Measurements from ENCODE around the gene NACAD. TPM values are rescaled to one million over a fixed set of nuclear protein-coding genes. Genes with fewer than 3 reads are reported as not detected.

The NACAD gene
- total and polyA plus RNA-seq, 2 experiments from 2014 or later = 1.4 to 3.9 TPM

- TF ChIP-seq CTCF (IDR thresholded peaks at IDR 0.05; ENCODE audit: poor library complexity) (no peak), EZH2 (IDR thresholded peaks at IDR 0.05; ENCODE audit: borderline replicate concordance) (no peak), EZH2phosphoT487 (IDR thresholded peaks at IDR 0.05; ENCODE audit: low read depth, severe bottlenecking, unreplicated experiment) (no peak)
- H3K79me2 ChIP-seq = no peaks in the 10 kb centered on the region
- DNase-seq (ENCODE audit: low spot score) = no peak
- no peaks in the 10 kb centered on the region for H3K9me2 ChIP-seq (replicated peaks; ENCODE audit: insufficient read depth)
- H3K4me1 ChIP-seq (ENCODE audit: insufficient read depth) = no peaks in the 10 kb centered on the region
- no peak overlapping the region for H3K4me2 ChIP-seq
- H4K20me1 ChIP-seq (ENCODE audit: insufficient read depth, poor library complexity, severe bottlenecking) = no peaks in the 10 kb centered on the region
- WGBS (ENCODE audit: low lambda C conversion rate, missing lambda C conversion rate) = 81% methylated on average over 15 of the region's 15 CpGs
- H3K27me3 ChIP-seq = no peaks in the 10 kb centered on the region
- no peak overlapping the region for H3K27ac ChIP-seq
- no peak overlapping the region for H3K4me3 ChIP-seq
- H3K9me3 ChIP-seq (ENCODE audit: low read depth) = no peaks in the 10 kb centered on the region
- H2AFZ ChIP-seq = no peak overlapping the region
- no peaks in the 10 kb centered on the region for H3K36me3 ChIP-seq (replicated peaks; ENCODE audit: insufficient read depth, low read depth)
These were observed 40.5 kb upstream of the NACAD start for GRCh38 chr7:45129181-45129800.

GRCh38 chr7:45126920-45127319, 38.2 kb upstream of the NACAD start:
- H3K36me3 ChIP-seq (replicated peaks; ENCODE audit: insufficient read depth, low read depth) = no peaks in the 10 kb centered on the region
- TF ChIP-seq EZH2 (IDR thresholded peaks at IDR 0.05; ENCODE audit: borderline replicate concordance) (no peak), CTCF (IDR thresholded peaks at IDR 0.05; ENCODE audit: poor library complexity) (no peak), EZH2phosphoT487 (IDR thresholded peaks at IDR 0.05; ENCODE audit: low read depth, severe bottlenecking, unreplicated experiment) (no peak)
- H4K20me1 ChIP-seq (ENCODE audit: insufficient read depth, poor library complexity, severe bottlenecking) = no peaks in the 10 kb centered on the region
- H3K4me2 ChIP-seq = no peak overlapping the region
- H3K79me2 ChIP-seq = no peaks in the 10 kb centered on the region
- no peak for DNase-seq (ENCODE audit: low spot score)
- no peaks in the 10 kb centered on the region for H3K4me1 ChIP-seq (ENCODE audit: insufficient read depth)
- H3K9me3 ChIP-seq (ENCODE audit: low read depth) = no peaks in the 10 kb centered on the region
- H3K4me3 ChIP-seq = no peak overlapping the region
- H3K27ac ChIP-seq = no peak overlapping the region
- WGBS (ENCODE audit: low lambda C conversion rate, missing lambda C conversion rate) = 90% methylated on average over 6 of the region's 6 CpGs
- H2AFZ ChIP-seq = no peak overlapping the region
- no peaks in the 10 kb centered on the region for H3K9me2 ChIP-seq (replicated peaks; ENCODE audit: insufficient read depth)
- no peaks in the 10 kb centered on the region for H3K27me3 ChIP-seq

- no peak overlapping the region for H3K4me3 ChIP-seq
- H3K4me2 ChIP-seq = no peak overlapping the region
- no peak for DNase-seq (ENCODE audit: low spot score)
- H3K27me3 ChIP-seq = no peaks in the 10 kb centered on the region
- no peaks in the 10 kb centered on the region for H3K36me3 ChIP-seq (replicated peaks; ENCODE audit: insufficient read depth, low read depth)
- H4K20me1 ChIP-seq (ENCODE audit: insufficient read depth, poor library complexity, severe bottlenecking) = no peaks in the 10 kb centered on the region
- H3K9me2 ChIP-seq (replicated peaks; ENCODE audit: insufficient read depth) = no peaks in the 10 kb centered on the region
- TF ChIP-seq EZH2phosphoT487 (IDR thresholded peaks at IDR 0.05; ENCODE audit: low read depth, severe bottlenecking, unreplicated experiment) (no peak), CTCF (IDR thresholded peaks at IDR 0.05; ENCODE audit: poor library complexity) (no peak), EZH2 (IDR thresholded peaks at IDR 0.05; ENCODE audit: borderline replicate concordance) (no peak)
- no peaks in the 10 kb centered on the region for H3K9me3 ChIP-seq (ENCODE audit: low read depth)
- H3K4me1 ChIP-seq (ENCODE audit: insufficient read depth) = no peaks in the 10 kb centered on the region
- no peak overlapping the region for H3K27ac ChIP-seq
- no peaks in the 10 kb centered on the region for H3K79me2 ChIP-seq
- no peak overlapping the region for H2AFZ ChIP-seq
- 86% methylated on average over 6 of the region's 6 CpGs for WGBS (ENCODE audit: low lambda C conversion rate, missing lambda C conversion rate)
These were observed 37.4 kb upstream of the NACAD start for GRCh38 chr7:45126201-45126600.
